HCT116 (cell line): ENCODE results near the gene SYDE1. TPM values are rescaled to one million over a fixed set of nuclear protein-coding genes. Genes with fewer than 3 reads are reported as not detected.

Source experiments
- ATAC-seq: fragments of 200-7000 bp; cut with Tn5 transposase; 2 replicates; pipeline ENCODE4 v1.9.1; 2020; ENCODE audit warnings: mild to moderate bottlenecking, moderate library complexity
- BruUV-seq: library from RNA; stranded (reverse); fragments of 400-500 nt; replicated peaks from 2 replicates; lab custom pipeline; 2021; lab: Mats Ljungman, UMichigan
- CTCF ChIA-PET: fragments of 300-600 bp; sonication (Branson Sonifier 250); formaldehyde crosslinking; loops from one replicate; lab custom pipeline; 2021; ENCODE audit warnings: antibody characterized with exemption; lab: Charles Lee
- POLR2A ChIA-PET: fragments of 300-600, 350-600 bp; sonication (Branson Sonifier 250); formaldehyde crosslinking; loops from one replicate; lab custom pipeline; 2021; ENCODE audit warnings: antibody characterized with exemption; lab: Charles Lee
- RAD21 ChIA-PET, 2 experiments: fragments of 300-600 bp; sonication (Branson Sonifier 250); formaldehyde crosslinking; loops; one replicate each; lab custom pipeline; 2023; ENCODE audit warnings: low total read pairs in 2 of 2; ENCODE audit not compliant: uncharacterized antibody in 2 of 2, unreplicated experiment in 2 of 2, low non-redundant PET in 1 of 2; lab: Charles Lee
- DNase-seq: peaks from one replicate; pipeline ENCODE4 v3.0.0-alpha.2; 2010; ENCODE audit warnings: low read depth, low spot score
- H2AFZ ChIP-seq: fragments of 200-600 bp; shearing (Covaris generic), sonication (generic); 2 replicates; pipeline ENCODE4 v1.6.1; 2017; ENCODE audit warnings: low read depth, mixed run types, mixed read lengths, antibody characterized with exemption, low read length; ENCODE audit not compliant: poor library complexity, severe bottlenecking
- H3K27ac ChIP-seq: 2 replicates; pipeline ENCODE4 v1.5.1; 2012; ENCODE audit warnings: low read depth, low read length
- H3K27me3 ChIP-seq: fragments of 200-600 bp; sonication (generic); 2 replicates; pipeline ENCODE4 v1.6.1; 2016; ENCODE audit warnings: mixed run types, low read length, mixed read lengths; ENCODE audit not compliant: insufficient read depth
- H3K36me3 ChIP-seq, 2 experiments: fragments of 200-500 bp in 1 of 2; fragments of 200-600 bp in 1 of 2; sonication (Bioruptor generic) in 1 of 2; sonication (generic) in 1 of 2; 2 replicates each; pipeline versions ENCODE4 v1.5.1 to v1.6.1; 2014 to 2016; ENCODE audit warnings: low read length in 2 of 2, inconsistent platforms in 1 of 2, mixed read lengths in 1 of 2, mixed run types in 1 of 2; ENCODE audit not compliant: insufficient read depth in 2 of 2, control insufficient read depth in 1 of 2
- H3K4me1 ChIP-seq, 2 experiments: fragments of 200-600 bp in 1 of 2; sonication (generic) in 1 of 2; 2 replicates each; pipeline versions ENCODE4 v1.5.1 to v1.6.1; 2012 to 2017; ENCODE audit warnings: low read length in 2 of 2, inconsistent platforms in 1 of 2, mild to moderate bottlenecking in 1 of 2, mixed read lengths in 1 of 2, mixed run types in 1 of 2, moderate library complexity in 1 of 2; ENCODE audit not compliant: insufficient read depth in 2 of 2, control insufficient read depth in 1 of 2
- H3K4me2 ChIP-seq: fragments of 200-600 bp; sonication (generic); 2 replicates; pipeline ENCODE4 v1.6.1; 2017; ENCODE audit warnings: mixed run types, low read length, mixed read lengths
- H3K4me3 ChIP-seq, 2 experiments: fragments of 200-600 bp in 1 of 2; sonication (generic) in 1 of 2; replicated peaks in 1 of 2; 2 replicates each; pipeline ENCODE4 v1.5.1; 2011 to 2016; ENCODE audit warnings: low read length in 2 of 2, control low read depth in 1 of 2, low read depth in 1 of 2, mild to moderate bottlenecking in 1 of 2, mixed read lengths in 1 of 2, mixed run types in 1 of 2
- H3K79me2 ChIP-seq: fragments of 200-600 bp; sonication (generic); 2 replicates; pipeline ENCODE4 v1.6.1; 2017; ENCODE audit warnings: mild to moderate bottlenecking, mixed run types, low read length, moderate library complexity, mixed read lengths; ENCODE audit not compliant: insufficient read depth
- H3K9ac ChIP-seq: fragments of 200-600 bp; sonication (generic); 2 replicates; pipeline ENCODE4 v1.6.1; 2016; ENCODE audit warnings: low read length, mixed read lengths
- H3K9me2 ChIP-seq: fragments of 200-600 bp; sonication (generic), shearing (Covaris generic); 2 replicates; pipeline ENCODE4 v1.6.1; 2017; ENCODE audit warnings: mixed run types, mild to moderate bottlenecking, moderate library complexity; ENCODE audit not compliant: insufficient read depth
- H3K9me3 ChIP-seq, 2 experiments: fragments of 200-500 bp in 1 of 2; fragments of 200-600 bp in 1 of 2; sonication (Bioruptor generic) in 1 of 2; sonication (generic) in 1 of 2; 2 replicates each; pipeline ENCODE4 v1.6.1; 2014 to 2017; ENCODE audit warnings: low read length in 2 of 2, mixed read lengths in 2 of 2, inconsistent platforms in 1 of 2, low read depth in 1 of 2, mild to moderate bottlenecking in 1 of 2, mixed run types in 1 of 2, moderate library complexity in 1 of 2; ENCODE audit not compliant: control insufficient read depth in 1 of 2, insufficient read depth in 1 of 2
- H4K20me1 ChIP-seq: fragments of 200-600 bp; sonication (generic), shearing (Covaris generic); 2 replicates; pipeline ENCODE4 v1.6.1; 2017; ENCODE audit warnings: mixed run types, mild to moderate bottlenecking, moderate library complexity; ENCODE audit not compliant: insufficient read depth
- CBX3 ChIP-seq: IDR thresholded peaks from 2 replicates; pipeline ENCODE4 v1.6.1; 2012; ENCODE audit warnings: low read depth
- CEBPB ChIP-seq: IDR thresholded peaks from 2 replicates; pipeline ENCODE4 v1.6.1; 2012; ENCODE audit warnings: low read depth
- CTCF ChIP-seq, 3 experiments: fragments of 200-600 bp in 1 of 3; sonication (generic) in 1 of 3; IDR thresholded peaks in 2 of 3; conservative IDR thresholded peaks in 1 of 3; 2 replicates each; pipeline ENCODE4 v1.5.1; 2012 to 2017; ENCODE audit warnings: low read depth in 2 of 3, low read length in 2 of 3, antibody characterized with exemption in 1 of 3, borderline replicate concordance in 1 of 3, control low read depth in 1 of 3, mild to moderate bottlenecking in 1 of 3, mixed read lengths in 1 of 3, mixed run types in 1 of 3, moderate library complexity in 1 of 3; ENCODE audit not compliant: insufficient read depth in 1 of 3
- EGR1 ChIP-seq: IDR thresholded peaks from 2 replicates; pipeline ENCODE4 v1.6.1; 2012; ENCODE audit warnings: low read depth
- ELF1 ChIP-seq: IDR thresholded peaks from 2 replicates; pipeline ENCODE4 v1.6.1; 2012; ENCODE audit warnings: low read depth, borderline replicate concordance
- EZH2 ChIP-seq: fragments of 200-600 bp; sonication (generic); IDR thresholded peaks from 2 replicates; pipeline ENCODE4 v1.6.1; 2017; ENCODE audit warnings: antibody characterized with exemption, mixed run types
- EZH2phosphoT487 ChIP-seq: fragments of 200-600 bp; IDR thresholded peaks from 2 replicates; pipeline ENCODE4 v1.6.1; 2018; ENCODE audit warnings: antibody characterized with exemption, borderline replicate concordance
- FOSL1 ChIP-seq: IDR thresholded peaks from 2 replicates; pipeline ENCODE4 v1.6.1; 2012; ENCODE audit warnings: low read depth
- JUND ChIP-seq: IDR thresholded peaks from 2 replicates; pipeline ENCODE4 v1.6.1; 2012
- MAX ChIP-seq: IDR thresholded peaks from 2 replicates; pipeline ENCODE4 v1.6.1; 2012
- POLR2A ChIP-seq: IDR thresholded peaks from 2 replicates; pipeline ENCODE4 v1.7.0; 2011; ENCODE audit warnings: borderline replicate concordance; ENCODE audit not compliant: insufficient read depth, insufficient read length; ENCODE audit errors: extremely low read depth
- POLR2AphosphoS5 ChIP-seq: IDR thresholded peaks from 2 replicates; pipeline ENCODE4 v1.6.1; 2011; ENCODE audit warnings: mild to moderate bottlenecking, low read depth, low read length, moderate library complexity
- REST ChIP-seq: IDR thresholded peaks from 2 replicates; pipeline ENCODE4 v1.6.1; 2012; ENCODE audit warnings: low read depth
- SIN3A ChIP-seq: IDR thresholded peaks from 2 replicates; pipeline ENCODE4 v1.6.1; 2012; ENCODE audit warnings: low read depth
- SP1 ChIP-seq: IDR thresholded peaks from 2 replicates; pipeline ENCODE4 v1.6.1; 2012; ENCODE audit warnings: low read depth
- SRF ChIP-seq: IDR thresholded peaks from 2 replicates; pipeline ENCODE4 v1.6.1; 2012; ENCODE audit warnings: low read depth
- TCF7L2 ChIP-seq: IDR thresholded peaks from 2 replicates; pipeline ENCODE4 v1.7.0; 2011; ENCODE audit warnings: borderline replicate concordance, inconsistent platforms; ENCODE audit not compliant: insufficient read depth, insufficient read length; ENCODE audit errors: extremely low read depth
- YY1 ChIP-seq: IDR thresholded peaks from 2 replicates; pipeline ENCODE4 v1.6.1; 2011; ENCODE audit warnings: low read length, low read depth, moderate library complexity, mild to moderate bottlenecking; ENCODE audit not compliant: insufficient replicate concordance; ENCODE audit errors: extremely low read depth
- ZBTB33 ChIP-seq: IDR thresholded peaks from 2 replicates; pipeline ENCODE4 v1.6.1; 2011; ENCODE audit warnings: mild to moderate bottlenecking, low read length, moderate library complexity; ENCODE audit not compliant: insufficient replicate concordance; ENCODE audit errors: extremely low read depth
- ZFX ChIP-seq: fragments of 450-650 bp; IDR thresholded peaks from 2 replicates; pipeline ENCODE4 v1.6.1; 2017
- ZNF274 ChIP-seq: fragments of 200-500 bp; sonication (Bioruptor generic); IDR thresholded peaks from 2 replicates; pipeline ENCODE4 v1.6.1; 2014; ENCODE audit warnings: mild to moderate bottlenecking, low read depth, low read length, inconsistent platforms
- intact Hi-C: fragments of 100-400 bp; cut with micrococcal nuclease; formaldehyde crosslinking; loops from 2 replicates; pipeline ENCODE4 v1.10.0; 2022
- total RNA-seq: library from RNA; stranded (reverse); gene quantifications from one replicate; pipeline ENCODE4 v1.2.1, GENCODE V29; 2021; ENCODE audit not compliant: unreplicated experiment

Gene SYDE1
- total RNA-seq, 1 experiment from 2014 or later: 4.9 TPM

GRCh38 chr19:15154002-15154612, 46.9 kb downstream of the SYDE1 start:
- H3K4me2 ChIP-seq: no peak overlapping the region
- H3K9me2 ChIP-seq: no peaks in the 10 kb centered on the region
- DNase-seq: peak; percentile 37
- no TSS peak for BruUV-seq
- ATAC-seq: peak; percentile 66
- CTCF ChIA-PET: interaction anchor here (0.8 to 0.9 kb wide), 2 partner anchors 62 to 67 kb away, joined by 3 read pairs; no protein-coding TSS in a partner anchor
- H3K9ac ChIP-seq: no peak overlapping the region
- H2AFZ ChIP-seq: no peak overlapping the region
- no peaks in the 10 kb centered on the region for H3K4me1 ChIP-seq
- intact Hi-C loops: loop anchor here (5.0 kb wide), 2 partner anchors 282 to 403 kb away; no protein-coding TSS in a partner anchor
- POLR2A ChIA-PET: no interaction called here
- H3K4me3 ChIP-seq: no peak overlapping the region
- H4K20me1 ChIP-seq: no peaks in the 10 kb centered on the region
- RAD21 ChIA-PET: interaction anchor here (0.8 to 1.6 kb wide), 2 partner anchors 62 to 135 kb away, joined by 3 read pairs; no protein-coding TSS in a partner anchor
- no peaks in the 10 kb centered on the region for H3K36me3 ChIP-seq
- no peaks in the 10 kb centered on the region; a peak in 1 of 4 replicates for H3K9me3 ChIP-seq
- H3K79me2 ChIP-seq: no peaks in the 10 kb centered on the region
- no peaks in the 10 kb centered on the region for H3K27me3 ChIP-seq
- H3K27ac ChIP-seq: no peak overlapping the region
- TF ChIP-seq ELF1 (no peak), EZH2phosphoT487 (no peak), ZBTB33 (no peak), EGR1 (no peak), SIN3A (no peak), ZFX (no peak), YY1 (no peak), EZH2 (no peak), POLR2AphosphoS5 (no peak), POLR2A (no peak), REST (no peak), CEBPB (no peak), MAX (no peak), JUND (no peak), CTCF (IDR thresholded peaks at IDR 0.05 in 2 of 3, conservative IDR thresholded peaks at IDR 0.05 in 1 of 3; ENCODE audit: borderline replicate concordance in 1 of 3, insufficient read depth in 1 of 3, low read depth in 2 of 3, low read length in 2 of 3) (peak; percentile 49 to 74 (median 71); a peak in 5 of 6 replicates), TCF7L2 (no peak), CBX3 (0 out of 2 replicates have a peak, but pooled peaks have one; percentile 35), ZNF274 (no peak), FOSL1 (no peak), SRF (no peak), SP1 (no peak)
